Neuron (in vitro differentiated cells): Measurements from ENCODE around the gene CREB3L2.
"Not testable (repeated sequence)": the region's sequence is repeated elsewhere in the genome, so short reads cannot be mapped to it uniquely, and the experiment has no call there.

ENCODE experiments used
- H2AFZ ChIP-seq: one replicate; pipeline ENCODE4 v1.6.1; 2013; ENCODE audit warnings: low read depth, mild to moderate bottlenecking, inconsistent platforms, low read length, moderate library complexity
- H3K27me3 ChIP-seq: one replicate; pipeline ENCODE4 v1.6.1; 2013; ENCODE audit warnings: low read length; ENCODE audit not compliant: insufficient read depth
- H3K36me3 ChIP-seq: one replicate; pipeline ENCODE4 v1.6.1; 2013; ENCODE audit warnings: low read length; ENCODE audit not compliant: insufficient read depth
- H3K4me1 ChIP-seq: one replicate; pipeline ENCODE4 v1.6.1; 2013; ENCODE audit warnings: low read length; ENCODE audit not compliant: insufficient read depth
- H3K4me3 ChIP-seq: 2 replicates; pipeline ENCODE4 v1.5.1; 2013; ENCODE audit warnings: mild to moderate bottlenecking, low read length, moderate library complexity
- H3K9me3 ChIP-seq: one replicate; pipeline ENCODE4 v1.6.1; 2013; ENCODE audit warnings: low read length

The CREB3L2 gene

DNA sequence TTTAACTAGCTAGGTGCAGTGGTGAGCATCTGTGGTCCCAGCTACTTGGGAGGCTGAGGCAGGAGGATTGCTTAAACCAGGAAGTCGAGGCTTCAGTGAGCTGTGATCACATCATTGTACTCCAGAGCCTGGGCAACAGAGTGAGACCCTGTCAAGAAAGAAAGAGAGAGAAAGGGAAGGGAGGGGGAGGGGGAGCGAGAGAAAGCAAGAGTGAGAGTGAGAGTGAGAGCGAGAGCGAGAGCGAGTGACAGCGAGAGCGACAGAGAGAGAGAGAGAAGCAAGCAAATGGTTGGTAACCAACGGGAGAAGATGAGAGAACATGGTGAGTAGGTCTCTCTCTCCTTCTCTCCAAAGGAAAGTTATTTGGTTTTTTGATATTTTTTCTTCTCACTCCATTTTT, 85.3 kb downstream of the CREB3L2 start:
- no peaks in the 10 kb centered on the region for H3K4me1 ChIP-seq
- H3K4me3 ChIP-seq = no peak overlapping the region
- H3K27me3 ChIP-seq = no peaks in the 10 kb centered on the region
- peaks cover 27% of the 10 kb centered on the region for H3K36me3 ChIP-seq
- no peaks in the 10 kb centered on the region for H3K9me3 ChIP-seq
- H2AFZ ChIP-seq = no peak overlapping the region

- no peak overlapping the region for H3K4me3 ChIP-seq
- no peaks in the 10 kb centered on the region for H3K9me3 ChIP-seq
- no peaks in the 10 kb centered on the region for H3K27me3 ChIP-seq
- H3K36me3 ChIP-seq = peaks cover 33% of the 10 kb centered on the region
- H2AFZ ChIP-seq = no peak overlapping the region
- no peaks in the 10 kb centered on the region for H3K4me1 ChIP-seq
Measured at GRCh38 chr7:137915266-137915665, 86.6 kb downstream of the CREB3L2 start.

DNA sequence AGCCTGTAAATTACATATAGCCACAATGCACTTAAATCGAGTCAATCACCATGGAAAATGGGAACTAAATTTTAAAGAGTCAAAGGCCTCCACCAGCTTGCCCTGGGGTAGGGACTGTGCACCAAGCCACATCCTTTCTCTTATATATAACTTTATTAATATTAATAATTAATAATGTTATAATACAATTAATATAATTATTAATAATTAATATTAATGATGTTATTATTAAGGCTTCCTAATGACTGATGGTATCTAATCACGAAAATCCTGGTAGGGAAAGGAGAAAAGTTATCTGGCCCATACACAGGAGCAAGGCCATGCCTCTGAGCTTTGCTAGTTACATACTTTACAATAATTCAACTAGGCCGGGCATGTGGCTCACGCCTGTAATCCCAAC, 87.9 kb downstream of the CREB3L2 start:
- Histone ChIP-seq H3K4me3 (no peak overlapping the region), H3K27me3 (no peaks in the 10 kb centered on the region), H3K36me3 (peaks cover 40% of the 10 kb centered on the region), H3K4me1 (no peaks in the 10 kb centered on the region), H2AFZ (no peak overlapping the region), H3K9me3 (no peaks in the 10 kb centered on the region)

- Histone ChIP-seq H3K36me3 (peaks cover 67% of the 10 kb centered on the region), H3K9me3 (peaks cover 2% of the 10 kb centered on the region), H3K27me3 (no peaks in the 10 kb centered on the region), H3K4me3 (no peak overlapping the region), H3K4me1 (no peaks in the 10 kb centered on the region), H2AFZ (no peak overlapping the region)
Measured at GRCh38 chr7:137909042-137909441, 92.8 kb downstream of the CREB3L2 start.

DNA sequence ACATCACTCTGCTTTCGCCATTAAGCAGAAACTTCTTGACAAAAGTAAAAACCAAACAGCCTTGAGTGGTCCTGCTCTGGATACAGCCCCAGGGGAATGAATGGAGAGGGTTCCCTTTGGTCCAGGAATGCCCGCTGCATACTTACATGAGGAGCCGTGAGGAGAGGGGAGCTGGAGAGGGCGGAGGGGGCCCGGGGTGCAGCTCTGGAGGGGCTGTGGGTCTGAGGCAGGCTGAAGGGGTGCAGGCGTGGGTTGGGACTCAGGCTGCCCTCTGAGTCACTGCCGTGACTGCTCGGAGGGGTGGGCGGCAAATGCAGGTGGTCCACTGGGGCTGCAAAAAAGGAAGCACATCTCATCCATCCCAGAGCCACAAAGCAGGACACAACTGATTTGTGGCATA, 93.8 kb downstream of the CREB3L2 start:
- H3K36me3 ChIP-seq = peaks cover 65% of the 10 kb centered on the region

GRCh38 chr7:137906636-137907035, 95.2 kb downstream of the CREB3L2 start:
- H3K4me1 ChIP-seq, H2AFZ ChIP-seq, H3K27me3 ChIP-seq, H3K9me3 ChIP-seq, H3K4me3 ChIP-seq: not testable (repeated sequence)
- peaks cover 51% of the 10 kb centered on the region for H3K36me3 ChIP-seq

More for the DNA sequence above, 93.8 kb downstream of the CREB3L2 start:
- no peak overlapping the region for H3K4me3 ChIP-seq
- H2AFZ ChIP-seq = no peak overlapping the region
- peaks cover 2% of the 10 kb centered on the region for H3K9me3 ChIP-seq
- no peaks in the 10 kb centered on the region for H3K27me3 ChIP-seq
- H3K4me1 ChIP-seq = no peaks in the 10 kb centered on the region

GRCh38 chr7:137904833-137905232, 97.1 kb downstream of the CREB3L2 start:
- Histone ChIP-seq H3K36me3 (peaks cover 49% of the 10 kb centered on the region), H3K27me3 (no peaks in the 10 kb centered on the region), H3K4me1 (no peaks in the 10 kb centered on the region), H3K4me3 (no peak overlapping the region), H3K9me3 (peaks cover 2% of the 10 kb centered on the region), H2AFZ (no peak overlapping the region)

DNA sequence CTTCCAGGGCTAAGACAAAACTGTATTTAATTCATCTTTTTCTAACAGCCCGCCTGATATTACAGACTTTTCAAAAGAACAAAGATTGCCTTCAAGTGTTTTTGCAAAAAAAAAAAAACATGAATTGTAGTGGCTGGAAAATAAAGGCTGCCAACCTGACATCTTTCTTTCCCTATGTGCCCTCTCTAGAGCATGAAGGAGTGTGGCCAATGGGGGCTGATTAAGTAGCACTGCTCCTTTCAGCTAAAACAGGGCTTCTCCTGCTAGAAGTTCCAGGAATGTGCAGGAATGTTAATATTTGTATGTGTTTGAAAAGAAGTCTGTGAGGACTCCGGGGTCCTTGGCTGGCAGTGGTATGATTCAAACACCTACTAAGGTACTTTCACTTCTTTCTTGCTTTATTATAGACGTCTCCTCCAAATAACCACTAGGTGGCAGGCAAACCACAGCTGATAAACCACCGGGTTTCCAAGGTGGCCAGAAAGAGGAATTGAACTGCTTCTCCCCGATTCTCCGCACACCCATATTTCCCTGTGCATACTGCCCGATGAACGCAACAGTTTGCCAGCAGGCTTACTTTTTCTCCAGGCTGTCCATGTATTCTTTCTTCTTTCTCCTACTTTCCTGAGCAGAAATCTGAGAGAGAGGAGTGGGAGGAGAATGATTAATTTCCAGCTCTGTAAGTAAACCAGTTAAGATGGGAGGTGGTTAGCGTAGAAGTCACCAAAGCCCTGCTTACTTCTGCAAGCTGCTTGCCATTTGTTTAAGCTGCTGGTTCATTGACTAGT, 98.3 kb downstream of the CREB3L2 start:
- Histone ChIP-seq H3K9me3 (peaks cover 2% of the 10 kb centered on the region), H2AFZ (no peak overlapping the region), H3K4me3 (no peak overlapping the region), H3K36me3 (peaks cover 45% of the 10 kb centered on the region), H3K27me3 (no peaks in the 10 kb centered on the region), H3K4me1 (no peaks in the 10 kb centered on the region)

DNA sequence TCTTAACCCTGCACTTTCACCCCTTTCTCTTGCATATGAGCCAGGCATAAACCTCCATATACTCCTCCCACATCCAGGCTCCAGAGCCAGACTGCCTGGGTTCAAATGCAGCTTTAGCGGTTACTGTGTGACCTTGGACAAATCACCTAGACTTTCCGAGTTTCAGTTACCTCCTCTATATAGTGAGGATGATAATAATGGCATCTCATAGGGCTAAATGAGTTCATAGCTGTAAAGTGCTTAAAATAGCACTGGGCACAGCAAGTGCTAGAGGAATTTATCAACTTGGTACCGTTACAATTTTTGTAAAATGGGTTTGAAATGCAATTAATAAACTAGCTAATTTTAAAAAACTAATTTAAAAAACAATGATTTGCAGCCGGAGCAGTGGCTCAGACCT, 101.7 kb downstream of the CREB3L2 start:
- no peak overlapping the region for H2AFZ ChIP-seq
- H3K36me3 ChIP-seq = peaks cover 22% of the 10 kb centered on the region
- no peaks in the 10 kb centered on the region for H3K9me3 ChIP-seq

GRCh38 chr7:137898839-137899721, 102.8 kb downstream of the CREB3L2 start:
- no peaks in the 10 kb centered on the region for H3K4me1 ChIP-seq
- no peaks in the 10 kb centered on the region for H3K9me3 ChIP-seq
- no peak overlapping the region for H2AFZ ChIP-seq
- no peak overlapping the region for H3K4me3 ChIP-seq
- no peaks in the 10 kb centered on the region for H3K27me3 ChIP-seq
- H3K36me3 ChIP-seq = peaks cover 24% of the 10 kb centered on the region

More for the DNA sequence above, 101.7 kb downstream of the CREB3L2 start:
- Histone ChIP-seq H3K27me3 (no peaks in the 10 kb centered on the region), H3K4me3 (no peak overlapping the region), H3K4me1 (no peaks in the 10 kb centered on the region)

GRCh38 chr7:137895301-137896221, 106.3 kb downstream of the CREB3L2 start:
- Histone ChIP-seq H3K4me3 (no peak overlapping the region), H3K4me1 (no peaks in the 10 kb centered on the region), H2AFZ (no peak overlapping the region), H3K27me3 (no peaks in the 10 kb centered on the region), H3K36me3 (peaks cover 30% of the 10 kb centered on the region), H3K9me3 (no peaks in the 10 kb centered on the region)

DNA sequence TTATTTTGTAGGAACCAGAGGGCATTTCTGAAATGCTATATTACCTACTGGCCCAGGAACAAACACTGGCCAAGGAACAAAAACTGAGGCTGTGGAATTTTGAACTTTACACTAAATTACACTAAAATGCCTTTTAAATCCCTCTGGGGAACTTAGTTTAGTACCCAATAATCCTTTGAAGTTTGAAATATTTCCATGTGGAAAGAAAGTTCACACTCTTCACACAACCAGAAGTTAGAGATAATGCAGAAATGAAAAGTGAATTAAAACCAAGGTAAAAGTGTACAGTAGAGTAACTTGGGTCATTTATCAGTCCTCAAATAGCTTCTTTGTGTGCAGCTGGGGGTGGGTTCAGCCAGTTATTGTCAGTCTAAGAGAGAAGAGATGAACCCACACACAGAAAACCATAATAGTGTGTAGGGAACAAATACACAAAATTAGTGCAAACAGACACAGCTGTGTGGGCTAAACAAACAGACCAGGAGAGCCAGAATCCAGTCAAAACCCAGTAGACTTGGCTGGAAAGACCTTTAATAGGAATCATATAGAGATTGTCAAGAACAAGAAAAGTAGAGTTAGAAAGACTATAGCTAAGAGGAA, 108.6 kb downstream of the CREB3L2 start:
- Histone ChIP-seq H3K4me3 (no peak overlapping the region), H3K4me1 (no peaks in the 10 kb centered on the region), H2AFZ (no peak overlapping the region), H3K36me3 (peaks cover 22% of the 10 kb centered on the region), H3K9me3 (no peaks in the 10 kb centered on the region), H3K27me3 (no peaks in the 10 kb centered on the region)
